ENCODE data around the gene FAM184A.

GRCh38 chr6:119032428-119032827, 46.0 kb downstream of the FAM184A start:
- TF ChIP-seq CTCF (IDR thresholded peaks at IDR 0.05): no peak
- no peak for TF ChIP-seq POLR2A (IDR thresholded peaks at IDR 0.05)
